ENCODE measurements around the gene UGT1A3.
"Not testable (repeated sequence)": the region's sequence is repeated elsewhere in the genome, so short reads cannot be mapped to it uniquely, and the experiment has no call there.

UGT1A3 gene

DNA sequence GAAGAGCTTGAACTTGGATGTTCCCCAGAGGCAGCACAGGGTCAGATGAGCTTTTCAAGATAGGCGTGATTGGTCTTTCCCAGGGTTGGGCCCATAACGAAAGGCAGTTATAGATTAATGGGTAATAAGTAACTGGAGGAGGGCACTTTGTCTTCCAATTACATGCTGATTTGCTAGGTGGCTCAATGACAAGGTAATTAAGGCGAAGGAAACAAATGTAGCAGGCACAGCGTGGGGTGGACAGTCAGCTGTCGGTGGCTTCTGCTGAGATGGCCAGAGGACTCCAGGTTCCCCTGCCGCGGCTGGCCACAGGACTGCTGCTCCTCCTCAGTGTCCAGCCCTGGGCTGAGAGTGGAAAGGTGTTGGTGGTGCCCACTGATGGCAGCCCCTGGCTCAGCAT is 10.3 kb upstream of the UGT1A3 start, which contains the start of gene UGT1A4:
Gene UGT1A4 (plus strand): TSS at position 185 of the 400 bp plus-strand sequence. CDS start 85 bp downstream, at position 270.
- Mint-ChIP-seq H3K4me1 (no peaks in the 10 kb centered on the region), H3K27ac (no peak within 1 kb of the TSS), H3K9me3 (no peaks in the 10 kb centered on the region), H3K4me3 (no peak within 1 kb of the TSS), H3K36me3 (no peaks in the 10 kb centered on the region), H3K27me3 (peaks cover 14% of the 10 kb centered on the region)
- DNase-seq (ENCODE audit: low spot score in 2 of 2) (no peak), ATAC-seq (ENCODE audit: low read depth) (no peak)

DNA sequence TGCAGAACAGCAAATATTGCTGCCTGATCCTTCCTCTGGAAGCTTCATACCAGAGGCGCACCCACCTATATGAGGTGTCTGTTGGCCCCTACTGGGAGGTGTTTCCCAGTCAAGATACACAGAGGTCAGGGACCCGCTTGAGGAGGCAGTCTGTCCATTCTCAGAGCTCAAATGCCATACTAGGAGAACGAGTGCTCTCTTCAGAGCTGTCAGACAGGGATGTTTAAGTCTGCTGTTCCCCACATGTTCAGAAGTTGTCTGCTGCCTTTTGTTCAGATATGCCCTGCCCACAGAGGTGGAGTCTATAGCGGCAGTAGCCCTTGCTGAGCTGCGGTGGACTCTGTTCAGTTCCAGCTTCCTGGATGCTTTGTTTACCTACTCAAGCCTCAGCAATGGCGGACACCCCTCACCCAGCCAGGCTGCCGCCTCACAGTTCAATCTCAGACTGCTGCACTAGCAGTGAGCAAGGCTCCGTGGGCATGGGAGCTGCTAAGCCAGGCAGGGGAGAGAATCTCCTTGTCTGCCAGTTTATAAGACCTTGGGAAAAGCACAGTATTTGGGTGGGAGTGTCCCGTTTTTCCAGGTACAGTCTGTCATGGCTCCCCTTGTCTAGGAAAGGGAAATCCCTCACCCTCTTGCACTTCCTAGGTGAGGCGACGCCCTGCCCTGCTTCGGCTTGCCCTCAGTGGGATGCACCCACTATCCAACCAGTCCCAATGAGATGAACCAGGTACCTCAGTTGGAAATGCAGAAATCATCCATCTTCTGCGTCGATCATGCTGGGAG is 8.2 kb downstream of the UGT1A3 start:
- not testable (repeated sequence) for H3K27ac Mint-ChIP-seq; H3K36me3 Mint-ChIP-seq; ATAC-seq (ENCODE audit: low read depth); H3K4me1 Mint-ChIP-seq; DNase-seq (ENCODE audit: low spot score in 2 of 2); H3K4me3 Mint-ChIP-seq; H3K9me3 Mint-ChIP-seq
- peaks cover 28% of the 10 kb centered on the region for H3K27me3 Mint-ChIP-seq

DNA sequence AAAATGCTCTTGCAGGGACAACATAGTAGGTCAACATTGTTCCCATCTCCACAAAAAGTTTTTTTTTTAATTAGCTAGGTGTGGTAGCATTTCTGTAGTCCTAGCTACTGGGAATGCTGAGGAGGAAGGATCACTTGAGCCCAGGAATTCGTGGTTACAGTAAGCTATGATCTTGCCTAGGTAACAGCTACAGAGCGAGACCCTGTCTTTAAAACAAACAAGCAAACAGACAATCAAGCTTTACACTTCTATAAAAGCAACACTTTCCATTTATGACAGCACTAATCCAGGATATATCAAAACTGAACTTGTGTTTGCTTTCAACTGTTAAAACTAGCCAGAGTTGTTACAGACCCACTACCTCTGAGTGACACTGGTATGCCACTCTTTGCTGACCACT is 12.0 kb downstream of the UGT1A3 start:
- no peak for ATAC-seq (ENCODE audit: low read depth)
- Mint-ChIP-seq H3K27ac (no peak overlapping the region), H3K27me3 (peaks cover 25% of the 10 kb centered on the region), H3K36me3 (no peaks in the 10 kb centered on the region), H3K4me3 (no peak overlapping the region), H3K9me3 (no peaks in the 10 kb centered on the region), H3K4me1 (no peaks in the 10 kb centered on the region)
- no peak for DNase-seq (ENCODE audit: low spot score in 2 of 2)

DNA sequence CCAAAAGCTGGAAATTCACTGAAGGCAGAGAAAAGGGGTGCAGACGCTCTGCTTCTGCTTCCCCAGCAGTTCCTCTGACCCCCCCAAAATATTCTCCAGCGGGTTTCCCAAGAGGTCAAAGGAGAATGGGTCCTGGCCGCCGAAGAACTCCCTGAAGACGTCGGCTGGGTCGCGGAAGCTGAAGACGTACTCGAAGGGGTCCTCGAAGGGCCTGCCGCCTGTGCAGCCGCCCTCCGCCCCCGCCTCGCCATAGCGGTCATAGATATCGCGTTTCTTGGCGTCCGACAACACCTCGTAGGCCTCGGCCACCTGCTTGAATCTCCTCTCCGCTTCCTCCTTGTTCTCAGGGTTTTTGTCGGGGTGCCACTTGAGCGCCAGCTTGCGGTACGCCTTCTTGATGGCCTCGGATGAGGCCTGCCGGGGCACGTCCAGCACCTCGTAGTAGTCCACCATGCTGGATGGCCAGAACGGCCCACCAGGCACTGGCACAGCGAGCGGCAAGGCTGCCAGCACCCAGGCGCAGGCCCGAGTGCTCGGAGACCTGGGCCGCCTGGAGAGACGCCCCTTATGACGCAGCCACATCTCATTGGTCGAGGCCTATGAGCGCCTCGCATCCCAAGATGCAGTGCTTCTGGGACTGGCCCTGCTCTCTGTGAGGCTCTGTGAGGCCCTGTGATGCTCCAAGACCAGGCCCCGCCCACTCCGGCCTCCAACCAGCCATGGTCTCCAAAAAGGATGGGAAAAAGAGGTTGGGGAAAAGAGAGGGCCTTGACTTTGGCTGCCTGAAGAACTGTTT is 14.8 kb downstream of the UGT1A3 start:
- ATAC-seq (ENCODE audit: low read depth), result no peak
- H3K36me3 Mint-ChIP-seq, result no peaks in the 10 kb centered on the region
- no peaks in the 10 kb centered on the region for H3K9me3 Mint-ChIP-seq
- H3K4me3 Mint-ChIP-seq, result no peak overlapping the region
- H3K27me3 Mint-ChIP-seq, result peaks cover 28% of the 10 kb centered on the region
- no peak for DNase-seq (ENCODE audit: low spot score in 2 of 2)
- no peaks in the 10 kb centered on the region for H3K4me1 Mint-ChIP-seq
- H3K27ac Mint-ChIP-seq, result no peak overlapping the region

DNA sequence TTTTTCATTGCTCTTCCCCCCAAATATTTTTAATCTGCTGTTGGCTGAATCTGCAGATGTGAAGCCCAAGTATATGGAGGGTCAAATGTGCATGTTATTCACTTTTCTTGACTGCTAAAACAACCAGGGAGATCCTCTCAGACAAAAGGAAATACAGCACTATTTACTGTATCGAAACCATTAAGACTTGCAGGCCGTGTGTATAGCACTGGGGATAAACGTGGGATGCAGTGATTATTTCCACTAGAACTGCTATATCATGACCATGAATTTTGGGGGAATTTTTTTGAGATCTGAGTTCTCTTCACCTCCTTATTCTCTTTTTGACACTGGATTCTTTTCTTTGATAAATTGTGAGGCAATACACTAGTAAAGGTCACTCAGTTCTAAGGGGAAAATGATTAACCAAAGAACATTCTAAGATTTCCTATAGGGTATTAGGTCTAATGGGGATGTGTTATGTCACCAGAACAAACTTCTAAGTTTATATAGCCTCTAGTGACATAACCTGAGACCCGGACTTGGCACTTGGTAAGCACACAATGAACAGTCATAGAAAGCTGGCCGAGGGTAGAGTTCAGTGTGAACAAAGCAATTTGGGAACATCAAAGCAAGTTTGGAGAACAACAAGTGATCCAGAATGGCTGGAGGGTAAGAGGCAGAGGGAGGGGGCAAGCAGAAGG is 16.4 kb downstream of the UGT1A3 start:
- DNase-seq (ENCODE audit: low spot score in 2 of 2), result no peak
- Mint-ChIP-seq H3K9me3 (peaks cover 5% of the 10 kb centered on the region), H3K4me1 (no peaks in the 10 kb centered on the region), H3K36me3 (peaks cover 3% of the 10 kb centered on the region), H3K4me3 (no peak overlapping the region), H3K27me3 (peaks cover 26% of the 10 kb centered on the region), H3K27ac (no peak overlapping the region)
- ATAC-seq (ENCODE audit: low read depth), result no peak

DNA sequence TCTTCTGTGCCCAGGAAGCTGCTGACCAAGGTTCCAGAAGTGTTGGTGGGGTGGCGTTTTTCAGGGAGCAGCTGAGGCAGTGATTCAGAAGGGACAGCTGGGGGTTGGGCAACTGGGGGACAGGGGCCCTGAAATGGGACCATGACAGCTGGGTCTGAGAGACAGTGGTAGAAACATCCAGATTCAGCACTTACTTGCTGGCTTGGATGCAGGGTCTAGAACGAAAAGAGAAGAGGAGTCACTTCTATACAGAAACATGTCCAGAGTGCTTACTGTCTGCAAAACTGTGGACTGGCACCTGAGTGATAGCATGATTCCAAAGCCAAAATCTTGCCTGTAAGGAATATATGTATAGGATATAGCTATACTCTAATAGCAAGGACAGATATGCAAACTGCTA is 17.0 kb downstream of the UGT1A3 start:
- DNase-seq (ENCODE audit: low spot score in 2 of 2); ATAC-seq (ENCODE audit: low read depth); H3K36me3 Mint-ChIP-seq; H3K27ac Mint-ChIP-seq; H3K9me3 Mint-ChIP-seq; H3K4me1 Mint-ChIP-seq; H3K4me3 Mint-ChIP-seq: not testable (repeated sequence)
- H3K27me3 Mint-ChIP-seq, result peaks cover 26% of the 10 kb centered on the region

DNA sequence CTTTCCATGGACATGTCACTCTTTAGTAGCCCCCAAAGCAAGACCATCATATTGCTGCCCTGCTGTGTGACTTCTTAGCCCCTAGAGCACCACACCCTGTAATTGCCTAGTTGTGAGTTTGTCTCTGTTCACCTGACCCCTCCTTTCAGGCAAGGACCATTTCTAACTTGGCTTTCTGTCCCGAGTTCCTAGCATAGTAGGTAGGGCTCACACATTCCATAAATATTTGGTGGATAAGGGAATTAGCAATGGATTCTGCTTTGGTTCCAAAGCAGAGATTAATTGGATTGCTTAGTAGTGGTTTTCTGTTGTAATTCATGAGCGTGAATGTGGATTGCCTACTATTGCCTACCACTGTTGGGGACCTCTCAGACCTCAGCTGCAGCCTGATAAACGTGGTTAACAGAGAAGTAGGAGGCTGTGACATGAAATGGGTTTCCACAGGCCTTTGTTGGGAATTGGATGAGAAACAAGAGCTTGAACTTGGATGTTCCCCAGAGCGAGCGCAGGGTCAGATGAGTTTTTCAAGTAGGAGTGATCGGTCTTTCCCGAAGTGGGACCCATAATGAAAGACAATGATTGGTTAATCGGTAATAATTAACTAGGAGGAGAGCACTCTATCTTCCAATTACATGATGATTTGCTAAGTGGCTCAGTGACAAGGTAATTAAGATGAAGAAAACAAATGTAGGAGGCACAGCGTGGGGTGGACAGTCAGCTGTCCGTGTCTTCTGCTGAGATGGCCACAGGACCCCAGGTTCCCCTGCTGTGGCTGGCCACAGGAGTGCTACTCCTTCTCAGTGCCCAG is 17.8 kb downstream of the UGT1A3 start:
- Mint-ChIP-seq H3K4me1 (no peaks in the 10 kb centered on the region), H3K27me3 (peaks cover 23% of the 10 kb centered on the region), H3K9me3 (peaks cover 9% of the 10 kb centered on the region), H3K4me3 (no peak overlapping the region), H3K27ac (no peak overlapping the region), H3K36me3 (peaks cover 5% of the 10 kb centered on the region)
- no peak for DNase-seq (ENCODE audit: low spot score in 2 of 2)
- ATAC-seq (ENCODE audit: low read depth), result no peak

DNA sequence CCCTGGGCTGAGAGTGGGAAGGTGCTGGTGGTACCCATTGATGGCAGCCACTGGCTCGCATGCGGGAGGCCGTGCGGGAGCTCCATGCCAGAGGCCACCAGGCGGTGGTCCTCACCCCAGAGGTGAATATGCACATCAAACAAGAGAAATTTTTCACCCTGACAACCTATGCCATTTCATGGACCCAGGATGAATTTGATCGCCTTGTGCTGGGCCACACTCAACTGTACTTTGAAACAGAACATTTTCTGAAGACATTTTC is 18.4 kb downstream of the UGT1A3 start:
- Mint-ChIP-seq H3K27me3 (peaks cover 23% of the 10 kb centered on the region), H3K4me3 (no peak overlapping the region), H3K27ac (no peak overlapping the region), H3K9me3 (peaks cover 11% of the 10 kb centered on the region), H3K4me1 (no peaks in the 10 kb centered on the region), H3K36me3 (peaks cover 7% of the 10 kb centered on the region)
- ATAC-seq (ENCODE audit: low read depth) (no peak), DNase-seq (ENCODE audit: low spot score in 2 of 2) (no peak)

DNA sequence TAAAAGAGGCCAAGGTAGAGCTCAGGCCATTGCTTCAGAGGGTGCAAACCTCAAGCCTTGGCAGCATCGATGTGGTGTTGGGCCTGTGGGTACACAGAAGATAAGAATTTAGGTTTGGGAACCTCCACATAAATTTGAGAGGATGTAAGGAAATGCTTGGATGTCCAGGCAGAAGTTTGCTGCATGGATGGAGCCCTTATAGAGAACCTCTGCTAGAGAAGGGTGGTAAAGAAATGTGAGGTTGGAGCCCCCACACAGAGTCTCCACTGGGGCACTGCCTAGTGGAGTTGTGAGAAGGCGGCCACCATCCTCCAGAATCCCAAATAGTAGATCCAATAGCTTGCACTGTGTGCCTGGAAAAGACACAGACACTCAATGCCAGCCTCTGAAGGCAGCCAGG is 21.8 kb downstream of the UGT1A3 start:
- H3K27ac Mint-ChIP-seq; ATAC-seq (ENCODE audit: low read depth); H3K36me3 Mint-ChIP-seq; H3K4me1 Mint-ChIP-seq; H3K4me3 Mint-ChIP-seq; DNase-seq (ENCODE audit: low spot score in 2 of 2): not testable (repeated sequence)
- peaks cover 22% of the 10 kb centered on the region for H3K27me3 Mint-ChIP-seq
- H3K9me3 Mint-ChIP-seq, result peaks cover 13% of the 10 kb centered on the region

DNA sequence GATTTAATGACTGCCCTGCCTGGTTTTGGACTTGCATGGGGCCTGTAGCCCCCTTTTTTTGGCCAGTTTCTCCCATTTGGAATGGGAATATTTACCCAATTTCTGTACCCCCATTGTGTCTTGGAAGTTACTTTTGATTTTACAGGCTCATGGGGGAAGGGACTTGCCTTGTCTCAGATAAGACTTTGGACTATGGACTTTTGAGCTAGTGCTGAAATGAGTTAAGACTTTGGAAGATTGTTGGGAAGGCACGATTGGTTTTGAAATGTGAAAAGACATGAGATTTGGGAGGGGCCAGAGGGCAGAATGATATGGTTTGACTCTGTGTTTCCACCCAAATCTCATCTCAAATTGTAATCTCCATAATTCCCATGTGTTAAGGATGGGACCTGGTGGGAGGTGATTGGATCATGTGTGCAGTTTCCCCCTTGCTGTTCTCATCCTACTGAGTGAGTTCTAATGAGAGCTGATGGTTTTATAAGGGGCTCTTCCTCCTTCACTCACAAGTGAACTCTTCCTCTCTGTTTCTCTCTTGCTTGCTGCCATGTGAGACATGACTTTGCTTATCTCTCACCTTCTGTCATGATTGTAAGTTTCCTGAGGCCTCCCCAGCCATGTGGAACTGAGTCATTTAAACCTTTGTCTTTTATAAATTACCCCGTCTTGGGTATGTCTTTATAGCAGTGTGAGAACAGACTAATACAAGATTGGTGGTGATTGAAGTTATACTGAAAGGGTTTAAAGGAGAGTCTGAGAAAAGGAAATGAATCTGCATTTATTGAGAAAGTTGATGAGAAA is 22.6 kb downstream of the UGT1A3 start:
- H3K4me1 Mint-ChIP-seq; DNase-seq (ENCODE audit: low spot score in 2 of 2); ATAC-seq (ENCODE audit: low read depth); H3K36me3 Mint-ChIP-seq; H3K4me3 Mint-ChIP-seq; H3K27ac Mint-ChIP-seq: not testable (repeated sequence)
- Mint-ChIP-seq H3K9me3 (peaks cover 13% of the 10 kb centered on the region), H3K27me3 (peaks cover 22% of the 10 kb centered on the region)

DNA sequence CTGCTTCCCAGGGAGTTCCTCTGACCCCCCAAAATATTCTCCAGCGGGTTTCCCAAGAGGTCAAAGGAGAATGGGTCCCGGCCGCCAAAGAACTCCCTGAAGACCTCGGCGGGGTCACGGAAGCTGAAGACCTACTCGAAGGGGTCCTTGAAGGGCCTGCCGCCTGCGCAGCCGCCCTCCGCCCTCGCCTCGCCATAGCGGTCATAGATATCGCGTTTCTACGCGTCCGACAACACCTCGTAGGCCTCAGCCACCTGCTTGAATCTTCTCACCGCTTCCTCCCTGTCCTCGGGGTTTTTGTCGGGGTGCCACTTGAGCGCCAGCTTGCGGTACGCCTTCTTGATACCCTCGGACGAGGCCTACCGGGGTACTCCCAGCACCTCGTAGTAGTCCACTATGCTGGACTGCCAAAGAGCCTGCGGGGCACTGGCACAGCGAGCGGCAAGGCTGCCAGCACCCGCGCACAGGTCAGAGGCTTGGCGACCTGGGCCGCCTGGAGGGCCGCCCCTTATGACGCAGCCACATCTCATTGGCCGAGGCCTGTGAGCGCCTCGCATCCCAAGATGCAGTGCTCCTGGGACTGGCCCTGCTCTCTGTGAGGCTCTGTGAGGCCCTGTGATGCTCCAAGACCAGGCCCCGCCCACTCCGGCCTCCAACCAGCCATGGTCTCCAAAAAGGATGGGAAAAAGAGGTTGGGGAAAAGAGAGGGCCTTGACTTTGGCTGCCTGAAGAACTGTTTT is 26.2 kb downstream of the UGT1A3 start:
- H3K36me3 Mint-ChIP-seq, result peaks cover 4% of the 10 kb centered on the region
- no peak for DNase-seq (ENCODE audit: low spot score in 2 of 2)
- H3K27ac Mint-ChIP-seq, result no peak overlapping the region
- peaks cover 2% of the 10 kb centered on the region for H3K27me3 Mint-ChIP-seq
- peaks cover 9% of the 10 kb centered on the region for H3K9me3 Mint-ChIP-seq
- no peak for ATAC-seq (ENCODE audit: low read depth)
- no peak overlapping the region for H3K4me3 Mint-ChIP-seq
- H3K4me1 Mint-ChIP-seq, result no peaks in the 10 kb centered on the region

DNA sequence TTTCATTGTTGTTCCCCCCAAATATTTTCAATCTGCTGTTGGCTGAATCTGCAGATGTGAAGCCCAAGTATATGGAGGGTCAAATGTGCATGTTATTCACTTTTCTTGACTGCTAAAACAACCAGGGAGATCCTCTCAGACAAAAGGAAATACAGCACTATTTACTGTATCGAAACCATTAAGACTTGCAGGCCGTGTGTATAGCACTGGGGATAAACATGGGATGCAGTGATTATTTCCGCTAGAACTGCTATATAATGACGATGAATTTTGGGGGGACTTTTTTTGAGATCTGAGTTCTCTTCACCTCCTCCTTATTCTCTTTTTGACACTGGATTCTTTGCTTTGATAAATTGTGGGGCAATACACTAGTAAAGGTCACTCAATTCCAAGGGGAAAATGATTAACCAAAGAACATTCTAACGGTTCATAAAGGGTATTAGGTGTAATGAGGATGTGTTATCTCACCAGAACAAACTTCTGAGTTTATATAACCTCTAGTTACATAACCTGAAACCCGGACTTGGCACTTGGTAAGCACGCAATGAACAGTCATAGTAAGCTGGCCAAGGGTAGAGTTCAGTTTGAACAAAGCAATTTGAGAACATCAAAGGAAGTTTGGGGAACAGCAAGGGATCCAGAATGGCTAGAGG is 27.7 kb downstream of the UGT1A3 start:
- Mint-ChIP-seq H3K9me3 (peaks cover 6% of the 10 kb centered on the region), H3K4me3 (no peak overlapping the region), H3K27ac (no peak overlapping the region)

More for the DNA sequence above, 27.7 kb downstream of the UGT1A3 start:
- Mint-ChIP-seq H3K36me3 (peaks cover 3% of the 10 kb centered on the region), H3K27me3 (peaks cover 3% of the 10 kb centered on the region), H3K4me1 (no peaks in the 10 kb centered on the region)
- DNase-seq (ENCODE audit: low spot score in 2 of 2), result no peak
- no peak for ATAC-seq (ENCODE audit: low read depth)
